K562 (cell line): ENCODE results near the gene DGLUCY. TPM values are rescaled to one million over a fixed set of nuclear protein-coding genes. Genes with fewer than 3 reads are reported as not detected.
A peak's percentile ranks its signal among the peaks of the same experiment; 100 is the strongest.

Experiments used
- ATAC-seq: fragments of 200-7000 bp; cut with Tn5 transposase; 3 replicates; pipeline ENCODE4 v1.9.1; 2020; ENCODE audit warnings: moderate library complexity
- BruUV-seq: library from RNA; stranded (reverse); fragments of 400-500 nt; replicated peaks from 2 replicates; lab custom pipeline; 2021; lab: Mats Ljungman, UMichigan
- CTCF ChIA-PET: fragments of 300-600 bp; formaldehyde crosslinking; extraction: SDS; loops from one replicate; lab custom pipeline; 2021; ENCODE audit warnings: low intra/inter-chr PET ratio; lab: Yijun Ruan, JAX
- POLR2A ChIA-PET: fragments of 300-600, 350-650 bp; sonication (Branson Sonifier 250); formaldehyde crosslinking; extraction: SDS; loops from one replicate; lab custom pipeline; 2021; ENCODE audit warnings: antibody characterized with exemption, inconsistent platforms; lab: Yijun Ruan, JAX
- DNase-seq, 4 experiments: peaks; one replicate each; pipeline versions ENCODE4 v3.0.0 to v3.0.0-alpha.2; 2011 to 2018; ENCODE audit warnings: low spot score in 3 of 4, mixed read lengths in 3 of 4; ENCODE audit errors: extremely low read depth in 1 of 4
- FAIRE-seq: peaks from 2 replicates; lab custom pipeline; 2011; peaks lifted over from hg19 to GRCh38; lab: Jason Lieb, UNC
- H2AFZ ChIP-seq: 2 replicates; pipeline ENCODE4 v1.6.0; 2011; ENCODE audit warnings: low read depth, low read length, control low read depth, inconsistent platforms
- H3K27ac ChIP-seq: fragments of 200-600 bp; 3 replicates; pipeline ENCODE4 v1.8.0; 2011; ENCODE audit warnings: low read depth, mild to moderate bottlenecking, control low read depth, inconsistent platforms, low read length, moderate library complexity, mixed read lengths; ENCODE audit errors: extremely low read depth
- H3K27me3 ChIP-seq, 2 experiments: fragments of 300-600 bp in 1 of 2; 2 replicates in 1 of 2; 3 replicates in 1 of 2; pipeline versions ENCODE4 v1.6.0 to v1.8.0; 2011; ENCODE audit warnings: inconsistent platforms in 2 of 2, low read length in 2 of 2, mild to moderate bottlenecking in 1 of 2, mixed read lengths in 1 of 2, moderate library complexity in 1 of 2; ENCODE audit not compliant: control insufficient read depth in 2 of 2, insufficient read depth in 2 of 2
- H3K36me3 ChIP-seq: fragments of 300-600 bp; 3 replicates; pipeline ENCODE4 v1.8.0; 2011; ENCODE audit warnings: mild to moderate bottlenecking, low read length, inconsistent platforms; ENCODE audit not compliant: control insufficient read depth, insufficient read depth
- H3K4me1 ChIP-seq, 2 experiments: fragments of 200-600 bp in 1 of 2; replicated peaks in 1 of 2; 2 replicates in 1 of 2; 3 replicates in 1 of 2; pipeline versions ENCODE4 v1.5.1 to v1.8.0; 2011; ENCODE audit warnings: inconsistent platforms in 2 of 2, low read length in 2 of 2, mild to moderate bottlenecking in 1 of 2, mixed read lengths in 1 of 2, moderate library complexity in 1 of 2; ENCODE audit not compliant: control insufficient read depth in 2 of 2, insufficient read depth in 2 of 2
- H3K4me2 ChIP-seq: 2 replicates; pipeline ENCODE4 v1.6.1; 2011; ENCODE audit warnings: low read length, control low read depth, inconsistent platforms, mixed read lengths; ENCODE audit not compliant: insufficient read depth
- H3K4me3 ChIP-seq: fragments of 200-600 bp; sonication (generic), shearing (Covaris generic); 2 replicates; pipeline ENCODE4 v1.5.1; 2016; ENCODE audit warnings: control low read depth, inconsistent platforms
- H3K79me2 ChIP-seq: fragments of 200-600 bp; 3 replicates; pipeline ENCODE4 v1.8.0; 2011; ENCODE audit warnings: low read length, inconsistent platforms; ENCODE audit not compliant: control insufficient read depth, insufficient read depth
- H3K9ac ChIP-seq, 2 experiments: 2 replicates each; pipeline versions ENCODE4 v1.6.0 to v1.6.1; 2011; ENCODE audit warnings: low read depth in 2 of 2, low read length in 2 of 2, control low read depth in 1 of 2, inconsistent platforms in 1 of 2, mild to moderate bottlenecking in 1 of 2, mixed read lengths in 1 of 2; ENCODE audit not compliant: insufficient read depth in 1 of 2
- H3K9me1 ChIP-seq: one replicate; pipeline ENCODE4 v1.6.0; 2011; ENCODE audit warnings: inconsistent platforms, mild to moderate bottlenecking, low read length, moderate library complexity; ENCODE audit not compliant: control insufficient read depth, insufficient read depth
- H3K9me3 ChIP-seq: replicated peaks from 2 replicates; pipeline ENCODE4 v1.5.1; 2011; ENCODE audit warnings: low read depth, low read length, inconsistent platforms; ENCODE audit not compliant: control insufficient read depth, insufficient read depth
- H4K20me1 ChIP-seq: replicated peaks from 2 replicates; pipeline ENCODE4 v1.6.1; 2011; ENCODE audit warnings: low read length, inconsistent platforms, mixed read lengths; ENCODE audit not compliant: control insufficient read depth, insufficient read depth
- ETV6 ChIP-seq, 3 experiments: fragments of 150-350 bp in 1 of 3; sonication (generic) in 1 of 3; formaldehyde crosslinking in 1 of 3; IDR thresholded peaks; 2 replicates each; pipeline versions ENCODE4 v1.6.1 to v1.8.0; 2014 to 2022; ENCODE audit warnings: borderline replicate concordance in 2 of 3, low read depth in 2 of 3, antibody characterized with exemption in 1 of 3, low read length in 1 of 3, mild to moderate bottlenecking in 1 of 3, missing genetic modification reagents in 1 of 3
- HNRNPH1 ChIP-seq: fragments of 200-400 bp; formaldehyde crosslinking; optimal IDR thresholded peaks from 2 replicates; pipeline ENCODE3; 2017; ENCODE audit warnings: low read depth, mild to moderate bottlenecking, low read length, moderate library complexity
- NFIC ChIP-seq: fragments of 450-650 bp; IDR thresholded peaks from 2 replicates; pipeline ENCODE4 v1.6.1; 2017; ENCODE audit warnings: mild to moderate bottlenecking, inconsistent platforms
- RBM34 ChIP-seq: fragments of 200-400 bp; formaldehyde crosslinking; IDR thresholded peaks from 2 replicates; pipeline ENCODE4 v1.6.1; 2018; ENCODE audit warnings: low read length, borderline replicate concordance; ENCODE audit not compliant: insufficient read depth
- ZNF134 ChIP-seq: fragments of 250-450 bp; sonication (Bioruptor Pico); conservative IDR thresholded peaks from 2 replicates; pipeline ENCODE4 v1.4.0; 2020
- WGBS: fragments of 100-300 bp; shearing (Covaris generic); methylation state at CpG from one replicate; pipeline ENCODE4 v1.1.6; 2016; ENCODE audit warnings: low coverage, mixed read lengths; ENCODE audit not compliant: insufficient coverage; ENCODE audit errors: missing lambda C conversion rate; 5-methylcytosine and 5-hydroxymethylcytosine counted together
- in situ Hi-C: fragments of 300-500 bp; cut with MboI; formaldehyde crosslinking; loops from 4 replicates; pipeline ENCODE4 v1.15.0; 2018; ENCODE audit warnings: inconsistent platforms, mixed read lengths
- intact Hi-C: fragments of 100-400 bp; cut with micrococcal nuclease; formaldehyde crosslinking; loops from 2 replicates; pipeline ENCODE4 v1.14.2; 2022
- polyA plus RNA-seq, 8 experiments: library from polyadenylated mRNA; depleted of rRNA in 4 of 8; stranded (reverse) in 5 of 8; unstranded in 3 of 8; fragments of >200 nt; fragmentation: Nextera tagmentation in 2 of 8; fragmentation: Illumina TruSeq in 1 of 8; extraction: Ambion mirVana in 2 of 8; extraction: Trizol in 1 of 8; gene quantifications; 2 replicates each; pipeline versions ENCODE4 v1.2.1 to v1.2.3, GENCODE V29; 2011 to 2014; ENCODE audit warnings: inconsistent platforms in 1 of 8, missing spikeins in 1 of 8
- total RNA-seq, 7 experiments: library from RNA; depleted of rRNA in 6 of 7; stranded (reverse); fragments of >200 nt in 6 of 7; fragmentation: Illumina TruSeq in 2 of 7; extraction: Trizol in 2 of 7; gene quantifications; 2 replicates each; pipeline versions ENCODE4 v1.2.1 to v1.2.3, GENCODE V29; 2011 to 2021; ENCODE audit warnings: low replicate concordance in 1 of 7
- TF ChIP-seq, protein P1 (sequence below), 2 experiments: fragments of 200-800 bp in 1 of 2; sonication (Bioruptor generic) in 1 of 2; sonication (generic) in 1 of 2; formaldehyde crosslinking in 1 of 2; IDR thresholded peaks in 1 of 2; conservative IDR thresholded peaks in 1 of 2; 2 replicates each; pipeline versions ENCODE4 v1.5.0 to v1.6.1; 2016 to 2020; ENCODE audit warnings: missing compliant biosample characterization in 1 of 2, missing genetic modification characterization in 1 of 2, missing genetic modification reagents in 1 of 2

Gene DGLUCY
- total and polyA plus RNA-seq, 9 of the 15 experiments (the other 6 are each of a cell fraction or from before 2014, with no cell fraction given), result 9.9 to 28.4 (median 21.0) TPM

DNA sequence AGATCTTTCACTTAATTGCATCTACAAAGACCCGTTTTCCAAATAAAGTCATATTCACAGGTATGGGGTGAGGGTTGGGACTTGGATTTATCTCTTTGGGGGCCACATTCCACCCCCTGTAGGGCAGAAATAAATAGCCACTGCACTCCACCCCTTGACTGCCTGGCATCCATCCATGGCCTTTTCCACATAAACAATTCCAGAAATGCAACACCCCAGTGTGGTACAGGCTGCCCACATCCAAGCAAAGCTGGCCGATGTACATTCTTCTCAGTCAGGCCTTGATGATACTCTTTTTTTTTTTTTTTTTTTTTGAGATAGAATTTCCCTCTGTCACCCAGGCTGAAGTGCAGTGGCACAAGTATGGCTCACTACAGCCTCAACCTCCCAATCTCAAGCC lies 12.9 kb downstream of the DGLUCY start (continued):
- no peak for TF ChIP-seq HNRNPH1
- TF ChIP-seq, protein P1, sequence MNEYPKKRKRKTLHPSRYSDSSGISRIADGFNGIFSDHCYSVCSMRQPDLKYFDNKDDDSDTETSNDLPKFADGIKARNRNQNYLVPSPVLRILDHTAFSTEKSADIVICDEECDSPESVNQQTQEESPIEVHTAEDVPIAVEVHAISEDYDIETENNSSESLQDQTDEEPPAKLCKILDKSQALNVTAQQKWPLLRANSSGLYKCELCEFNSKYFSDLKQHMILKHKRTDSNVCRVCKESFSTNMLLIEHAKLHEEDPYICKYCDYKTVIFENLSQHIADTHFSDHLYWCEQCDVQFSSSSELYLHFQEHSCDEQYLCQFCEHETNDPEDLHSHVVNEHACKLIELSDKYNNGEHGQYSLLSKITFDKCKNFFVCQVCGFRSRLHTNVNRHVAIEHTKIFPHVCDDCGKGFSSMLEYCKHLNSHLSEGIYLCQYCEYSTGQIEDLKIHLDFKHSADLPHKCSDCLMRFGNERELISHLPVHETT (CRISPR knock-in tag; conservative IDR thresholded peaks at IDR 0.05 in 1 of 2, IDR thresholded peaks at IDR 0.05 in 1 of 2), result no peak
- no peak for TF ChIP-seq ZNF134 (CRISPR knock-in tag)
- no peak for TF ChIP-seq ETV6 (IDR thresholded peaks at IDR 0.05; ENCODE audit: borderline replicate concordance in 1 of 2, low read depth in 2 of 2, low read length in 1 of 2)
- no peak for TF ChIP-seq ETV6 (CRISPR knock-in tag; IDR thresholded peaks at IDR 0.05; ENCODE audit: borderline replicate concordance)

DNA sequence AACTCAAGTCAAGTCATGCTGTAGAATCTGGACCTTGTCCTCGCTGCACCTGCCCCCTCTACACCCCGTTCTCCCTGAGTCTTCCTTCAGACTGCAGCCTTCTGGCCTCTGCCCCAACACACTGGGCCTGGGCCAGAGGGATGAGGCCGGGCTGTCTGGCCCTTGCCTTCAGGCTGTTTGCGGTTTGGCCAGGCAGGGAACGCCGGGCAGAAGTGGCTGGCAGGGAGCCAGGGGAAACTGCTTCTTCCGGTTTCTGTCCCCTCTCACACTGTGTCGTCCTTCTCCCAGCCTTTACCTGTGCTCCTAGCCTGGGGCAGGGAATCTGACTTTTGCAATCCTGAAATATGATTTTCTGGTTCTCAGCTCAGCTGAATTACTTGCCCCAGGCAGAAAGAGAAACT lies 13.5 kb downstream of the DGLUCY start:
- no TSS peak for BruUV-seq
- in situ Hi-C loops (no loop called here), intact Hi-C loops (no loop called here)
- CTCF ChIA-PET, result no interaction called here
- Histone ChIP-seq H3K4me3 (no peak overlapping the region), H3K36me3 (peaks cover 15% of the 10 kb centered on the region; the same call in 1 of the 3 replicates), H3K9me1 (no peaks in the 10 kb centered on the region), H4K20me1 (no peaks in the 10 kb centered on the region), H3K27ac (no peak overlapping the region), H3K27me3 (no peaks in the 10 kb centered on the region), H3K4me1 (peaks cover 3 to 5% of the 10 kb centered on the region in 2 experiments; a peak in 3 of 5 replicates), H2AFZ (no peak overlapping the region), H3K4me2 (no peak overlapping the region), H3K9me3 (no peaks in the 10 kb centered on the region), H3K9ac (no peak overlapping the region), H3K79me2 (peaks cover 7% of the 10 kb centered on the region; the same call in 2 of the 3 replicates)
- TF ChIP-seq RBM34, result no peak
- TF ChIP-seq NFIC, result peak; percentile 55
- WGBS, result 85% methylated on average over 5 of the region's 8 CpGs
- DNase-seq, result no peak
- no peak for ATAC-seq
- no peak for FAIRE-seq
- POLR2A ChIA-PET, result interaction anchor here (0.6 kb wide), 1 partner anchor 756 kb away, joined by 3 read pairs; no protein-coding TSS in a partner anchor
